Measurements from ENCODE around the gene FAT1.

- no peak for TF ChIP-seq CTCF (IDR thresholded peaks at IDR 0.05)
- TF ChIP-seq POLR2A (IDR thresholded peaks at IDR 0.05) = no peak
These were observed 80.7 kb downstream of the FAT1 start for GRCh38 chr4:186642998-186643397.

Data from testis (tissue), 2 donors.